OCI-M2 (cell line): ENCODE data around the gene FAM193B.
"Not testable (repeated sequence)": the region's sequence is repeated elsewhere in the genome, so short reads cannot be mapped to it uniquely, and the experiment has no call there.

Source experiments
- DNase-seq: peaks from one replicate; lab custom pipeline; 2025; ENCODE audit not compliant: unreplicated experiment; lab: John Stamatoyannopoulos, UW

Gene FAM193B

DNA sequence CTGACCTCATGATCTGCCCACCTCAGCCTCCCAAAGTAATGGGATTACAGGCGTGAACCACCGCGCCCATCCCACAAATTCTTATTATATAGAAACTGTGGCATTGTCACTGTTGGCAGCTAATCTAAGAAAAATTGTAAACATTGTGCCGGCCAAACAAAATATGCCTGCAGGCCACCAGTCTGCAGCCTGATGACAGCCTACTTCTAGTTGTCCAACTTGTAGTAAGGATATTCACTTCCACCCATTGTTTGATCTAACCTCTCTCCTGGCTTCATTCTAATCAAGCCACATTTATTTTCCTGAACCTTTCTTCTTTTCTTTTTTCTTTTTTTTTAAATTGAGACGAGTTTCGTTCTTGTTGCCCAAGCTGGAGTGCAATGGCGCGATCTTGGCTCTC lies 24.0 kb upstream of the FAM193B start:
- no peak for DNase-seq

DNA sequence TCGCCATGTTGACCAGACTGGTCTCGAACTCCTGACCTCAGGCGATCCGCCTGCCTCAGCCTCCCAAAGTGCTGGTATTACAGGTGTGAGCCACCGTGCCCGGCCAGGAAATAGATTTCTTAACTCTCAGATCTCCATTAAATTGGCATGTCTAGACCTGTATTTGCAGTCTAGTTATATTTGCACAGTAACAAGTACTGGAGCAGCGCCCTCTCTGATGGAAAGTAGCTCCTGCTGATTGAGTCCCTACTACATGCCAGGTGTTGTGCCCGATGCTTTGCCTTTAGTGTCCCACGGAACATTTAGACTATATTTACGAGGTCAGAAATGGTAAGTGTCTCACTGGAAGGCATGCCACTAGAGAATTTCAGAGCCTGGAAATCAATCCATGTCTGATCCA lies 21.8 kb upstream of the FAM193B start:
- DNase-seq = no peak

DNA sequence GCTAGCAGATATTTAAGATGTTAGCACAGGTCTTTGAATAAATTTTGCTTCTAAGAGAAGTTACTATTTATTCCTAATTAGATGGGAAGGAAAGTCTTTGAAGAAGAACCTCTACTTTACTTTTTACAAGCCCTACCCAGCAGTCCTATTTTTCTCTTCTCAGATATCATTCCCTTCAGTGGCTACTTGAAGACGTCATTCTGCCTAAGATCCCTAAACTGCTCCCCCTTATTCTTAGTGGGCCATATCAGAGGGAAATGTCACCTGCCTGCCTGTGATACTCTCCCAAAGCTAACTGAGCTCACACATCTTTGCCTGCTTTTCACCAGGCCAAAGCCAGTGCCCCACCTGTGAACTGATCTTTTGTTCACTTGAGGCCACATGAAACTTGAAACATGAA lies 21.1 kb upstream of the FAM193B start:
- no peak for DNase-seq

DNA sequence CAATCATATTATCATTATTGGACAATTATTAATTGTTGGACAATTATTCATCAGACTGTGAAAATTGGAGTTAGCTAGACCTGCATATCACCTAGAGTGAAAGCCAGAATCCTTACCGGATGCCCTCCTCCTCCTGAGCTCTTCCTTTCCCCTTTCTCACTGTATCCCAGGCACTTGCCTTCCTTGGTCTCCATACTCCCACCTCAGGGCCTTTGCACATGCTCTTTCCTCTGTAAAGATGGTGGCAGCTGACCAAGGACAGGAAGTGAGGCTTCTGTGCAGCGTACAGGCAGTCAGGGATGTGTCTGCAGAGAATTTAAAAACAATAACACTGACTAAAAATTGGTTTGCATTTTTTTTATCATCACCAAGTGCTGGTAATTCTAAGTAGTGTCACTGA lies 15.5 kb upstream of the FAM193B start:
- no peak for DNase-seq

DNA sequence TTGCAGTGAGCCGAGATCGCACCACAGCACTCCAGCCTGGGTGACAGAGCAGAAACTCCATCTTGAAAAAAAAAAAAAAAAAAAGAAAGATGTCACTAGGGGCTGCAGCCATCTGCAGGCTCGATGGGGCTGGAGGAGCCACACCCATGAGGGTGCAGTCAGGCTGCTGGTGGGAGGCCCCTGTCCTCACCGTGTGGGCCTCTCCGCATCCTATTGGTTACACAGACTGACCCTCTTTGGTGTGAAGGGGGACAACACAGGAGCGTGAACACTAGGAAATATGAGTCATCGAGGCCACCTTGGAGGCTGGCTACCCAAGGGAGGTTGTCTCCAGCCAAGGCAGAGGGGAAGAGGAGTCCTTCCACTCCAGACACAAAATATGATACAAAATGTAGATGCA lies 14.0 kb upstream of the FAM193B start:
- no peak for DNase-seq

DNA sequence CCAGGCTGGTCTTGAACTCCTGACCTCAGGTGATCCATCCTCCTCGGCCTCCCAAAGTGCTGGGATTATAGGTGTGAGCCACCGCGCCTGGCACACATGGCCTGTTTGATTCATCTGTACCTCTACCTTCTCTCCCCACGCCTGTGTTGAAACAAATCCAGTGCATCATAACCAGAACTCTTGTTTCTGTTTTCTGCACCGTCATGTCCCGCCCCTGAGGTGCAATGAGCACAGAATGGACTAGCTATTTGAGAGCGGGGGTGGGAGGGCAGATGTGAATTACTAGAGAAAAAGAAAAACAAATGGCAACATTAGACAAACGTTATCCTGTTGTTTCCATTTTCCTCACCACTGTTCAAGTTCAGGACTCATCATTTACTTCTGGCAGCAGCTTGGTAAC lies 10.7 kb upstream of the FAM193B start:
- no peak for DNase-seq

DNA sequence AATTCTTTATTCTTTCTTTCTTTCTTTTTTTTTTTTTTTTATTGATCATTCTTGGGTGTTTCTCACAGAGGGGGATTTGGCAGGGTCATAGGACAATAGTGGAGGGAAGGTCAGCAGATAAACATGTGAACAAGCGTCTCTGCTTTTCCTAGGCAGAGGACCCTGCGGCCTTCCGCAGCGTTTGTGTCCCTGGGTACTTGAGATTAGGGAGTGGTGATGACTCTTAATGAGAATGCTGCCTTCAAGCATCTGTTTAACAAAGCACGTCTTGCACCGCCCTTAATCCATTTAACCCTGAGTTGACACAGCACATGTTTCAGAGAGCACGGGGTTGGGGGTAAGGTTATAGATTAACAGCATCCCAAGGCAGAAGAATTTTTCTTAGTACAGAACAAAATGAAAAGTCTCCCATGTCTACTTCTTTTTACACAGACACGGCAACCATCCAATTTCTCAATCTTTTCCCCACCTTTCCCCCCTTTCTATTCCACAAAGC lies 5.1 kb upstream of the FAM193B start:
- not testable (repeated sequence) for DNase-seq

DNA sequence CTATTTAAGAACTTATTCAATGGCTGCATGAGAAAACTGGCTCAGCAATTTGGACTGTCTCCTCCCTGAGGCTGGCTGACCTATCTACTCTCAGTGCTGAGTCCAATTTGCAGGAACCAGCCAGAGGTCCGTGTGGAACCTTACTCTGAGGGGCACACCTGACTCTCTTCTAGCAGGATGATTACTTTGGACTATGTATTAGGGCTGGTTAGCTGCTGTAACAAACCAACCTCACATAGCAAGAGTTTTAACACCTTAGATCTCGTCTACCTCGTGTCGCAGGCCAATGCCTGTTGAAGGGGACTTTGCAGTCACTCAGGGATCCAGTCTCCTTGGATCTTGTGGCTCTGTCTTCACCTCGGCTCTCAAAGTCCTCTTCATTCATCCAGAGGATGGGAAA lies 3.4 kb upstream of the FAM193B start:
- no peak for DNase-seq

DNA sequence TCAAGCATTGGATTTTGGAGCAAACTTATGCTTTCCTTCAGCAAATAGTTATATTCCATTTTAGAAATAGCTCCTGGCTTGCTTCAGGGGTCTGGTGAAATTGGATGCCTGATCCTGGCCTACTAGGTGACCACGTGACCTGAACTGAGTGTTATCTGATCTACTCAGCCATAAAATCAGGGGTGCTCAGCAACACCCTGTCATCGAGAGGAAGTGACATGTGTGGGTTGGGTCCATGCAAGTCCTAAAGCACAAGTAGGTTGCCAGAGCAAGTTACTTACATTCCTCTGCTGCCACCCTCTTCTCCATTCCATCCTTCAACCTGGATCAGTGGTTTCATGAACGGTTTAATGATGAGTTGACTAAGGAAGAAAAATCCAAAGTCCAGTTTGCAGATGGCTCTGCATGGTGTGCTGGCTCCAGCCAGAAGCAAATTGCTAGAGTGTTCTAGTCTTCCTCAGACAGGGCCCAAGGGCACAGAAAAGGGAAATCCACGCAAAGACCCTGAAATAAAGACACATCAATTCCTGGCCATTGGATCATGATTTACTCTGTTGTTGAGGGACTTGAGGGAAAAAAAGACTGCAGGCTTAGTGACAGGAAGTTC lies 2.8 kb upstream of the FAM193B start:
- no peak for DNase-seq

DNA sequence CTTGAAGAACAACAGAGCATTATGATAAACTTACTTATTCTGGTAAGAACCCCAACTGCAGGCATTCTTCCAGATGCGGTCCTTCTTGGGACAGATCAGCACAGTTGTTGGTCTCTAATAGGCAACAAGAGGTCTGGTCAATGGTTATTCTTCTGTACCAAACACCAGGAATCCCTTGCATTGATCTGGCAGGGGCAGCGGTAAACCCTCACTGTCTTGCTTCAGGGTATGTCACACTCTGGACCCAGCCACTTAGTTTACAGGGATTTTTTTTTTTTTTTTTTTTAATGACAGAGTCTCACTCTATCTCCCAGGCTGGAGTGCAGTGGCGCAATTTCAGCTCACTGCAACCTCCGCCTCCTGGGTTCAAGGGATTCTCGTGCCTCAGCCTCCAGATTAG lies 1.3 kb upstream of the FAM193B start:
- DNase-seq = no peak

DNA sequence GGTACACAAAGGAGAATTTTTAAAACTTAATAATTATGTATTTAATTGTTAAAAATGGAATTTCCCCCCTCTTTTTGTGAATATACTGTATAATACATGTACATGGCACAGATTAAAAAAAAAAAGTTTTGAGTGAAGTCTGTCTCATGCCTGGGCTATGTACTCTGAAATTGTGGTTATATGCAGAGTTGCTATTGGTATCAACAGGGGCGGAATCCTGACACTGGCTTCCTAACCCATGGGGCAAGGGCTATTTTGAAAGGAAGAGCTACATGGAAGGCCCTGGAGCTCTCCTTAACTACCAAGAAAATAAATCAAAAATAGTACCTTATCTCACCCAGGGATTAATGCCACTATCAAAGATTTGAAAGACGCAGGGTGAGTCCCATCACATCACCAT lies 865 bp upstream of the FAM193B start:
- no peak for DNase-seq

DNA sequence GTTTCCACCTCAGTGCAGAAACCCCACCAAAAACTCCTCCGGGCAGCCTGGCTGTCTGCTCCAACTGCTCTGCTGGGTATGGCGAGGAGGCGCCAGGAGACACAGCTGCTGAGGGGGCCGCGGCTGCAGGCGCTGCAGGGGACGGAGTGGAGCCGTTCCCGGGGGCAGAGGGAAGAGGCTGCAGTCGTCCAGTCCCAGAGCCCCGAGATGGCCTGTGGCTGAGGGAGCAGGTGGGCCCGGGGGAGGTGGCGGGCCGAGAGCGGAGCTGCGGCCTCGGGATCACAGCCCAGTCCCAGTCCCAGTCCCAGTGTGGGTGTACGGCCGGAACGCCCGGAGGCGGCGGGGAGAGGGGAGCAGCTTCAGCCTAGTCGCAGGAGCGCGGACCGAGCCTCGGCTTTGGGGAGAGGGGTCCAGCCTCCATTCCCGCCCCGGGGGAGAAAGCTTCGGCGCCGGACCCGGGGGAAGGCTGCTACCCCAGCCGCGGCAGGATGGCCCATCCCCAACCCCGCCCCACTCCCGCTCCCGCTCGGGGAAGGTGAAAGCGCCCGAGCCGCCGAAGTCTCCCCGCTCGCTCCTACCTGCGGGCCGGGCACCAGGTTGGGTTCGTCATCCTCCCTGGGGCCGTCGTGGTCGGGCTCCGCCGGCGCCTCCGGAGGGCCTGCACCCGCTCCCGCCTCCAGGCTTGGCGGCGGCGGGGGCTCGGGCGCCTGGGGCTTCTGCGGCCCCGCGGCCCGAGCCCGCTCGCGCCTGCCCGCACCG lies 513 bp downstream of the FAM193B start:
- DNase-seq = no peak

DNA sequence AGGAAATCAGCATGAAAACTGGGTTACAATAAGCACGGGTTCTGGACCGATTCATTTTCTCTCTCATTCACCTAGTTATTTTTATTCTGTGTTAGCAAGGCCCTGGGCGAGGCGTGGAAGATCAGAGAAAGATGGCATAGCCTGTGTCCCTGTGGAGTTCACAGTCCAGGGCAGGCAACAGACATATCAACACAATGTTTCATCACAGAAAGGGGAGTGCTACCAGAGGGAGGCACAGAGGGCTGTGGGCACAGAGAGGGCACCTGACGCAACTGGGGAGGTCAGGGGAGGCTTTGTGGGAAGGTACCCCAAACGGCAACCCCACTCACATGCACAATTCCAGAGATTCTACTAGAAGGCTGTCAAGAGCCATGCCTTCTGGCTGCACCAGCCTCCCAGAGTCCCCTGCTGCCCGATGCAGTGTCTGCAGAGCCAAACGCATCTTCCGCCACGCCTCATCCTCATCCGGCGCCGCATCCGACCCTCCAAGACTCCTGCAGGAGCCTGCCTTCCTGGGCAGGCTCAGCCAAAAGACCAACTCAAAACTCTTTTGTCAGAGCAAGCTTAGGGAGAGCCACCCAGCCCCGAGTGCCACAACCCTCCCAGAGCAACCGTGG lies 1.4 kb downstream of the FAM193B start:
- DNase-seq = no peak

DNA sequence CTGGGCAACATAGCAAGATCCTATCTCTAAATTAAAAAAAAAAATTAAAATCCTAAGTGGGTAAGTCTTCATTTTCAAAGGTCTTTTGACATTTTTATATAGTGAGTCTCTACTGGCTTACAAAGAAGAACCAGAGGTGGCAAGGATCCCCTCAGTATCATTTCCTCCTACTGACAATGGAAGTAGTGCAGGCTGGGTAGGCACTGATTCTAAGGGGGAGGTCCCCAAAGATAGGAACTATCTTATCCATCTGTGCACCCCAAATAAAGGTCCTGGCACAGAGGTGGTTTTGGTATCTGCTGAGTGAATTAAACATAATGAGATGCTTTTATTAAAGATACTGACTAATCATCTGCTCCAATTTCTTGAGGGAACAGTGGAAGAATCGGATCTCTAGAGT lies 4.2 kb downstream of the FAM193B start:
- DNase-seq = no peak

DNA sequence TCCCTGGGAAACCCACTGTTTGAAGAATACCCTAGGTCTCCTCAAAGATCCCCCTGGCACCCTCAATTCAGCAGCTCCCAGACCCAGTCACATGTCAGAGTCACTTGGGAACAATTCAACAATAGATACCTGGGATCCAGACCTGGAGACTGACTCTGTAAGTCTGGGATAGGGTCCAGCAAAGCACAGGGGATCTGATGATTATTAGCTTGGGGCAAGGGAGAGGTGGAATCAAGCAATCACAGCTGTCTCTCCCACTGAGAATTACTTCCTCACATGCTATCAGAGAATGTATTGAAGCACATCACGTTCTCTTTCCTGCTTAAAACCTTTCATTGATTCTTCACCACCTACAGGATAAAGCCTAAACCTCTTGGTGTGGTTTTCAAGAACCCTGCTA lies 5.9 kb downstream of the FAM193B start:
- DNase-seq = no peak

DNA sequence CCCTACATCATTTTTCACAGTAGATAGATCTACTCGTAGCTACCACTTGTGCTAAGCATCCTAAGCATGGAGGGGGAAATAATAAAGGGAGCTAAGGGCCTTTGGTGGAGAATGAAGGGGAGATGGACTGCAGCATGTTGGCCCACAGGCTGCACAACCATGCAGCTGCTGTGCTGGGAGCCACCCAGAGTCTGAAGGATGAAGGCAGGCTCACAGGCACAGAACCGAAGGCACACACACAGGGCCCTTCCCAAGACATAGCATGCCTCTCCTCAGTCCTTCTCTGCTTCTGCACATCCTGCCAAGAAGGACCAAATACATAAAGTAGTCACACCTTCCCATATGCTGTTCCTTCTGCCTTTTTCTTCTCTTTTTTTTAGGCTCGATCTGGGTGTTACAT lies 6.6 kb downstream of the FAM193B start:
- no peak for DNase-seq

DNA sequence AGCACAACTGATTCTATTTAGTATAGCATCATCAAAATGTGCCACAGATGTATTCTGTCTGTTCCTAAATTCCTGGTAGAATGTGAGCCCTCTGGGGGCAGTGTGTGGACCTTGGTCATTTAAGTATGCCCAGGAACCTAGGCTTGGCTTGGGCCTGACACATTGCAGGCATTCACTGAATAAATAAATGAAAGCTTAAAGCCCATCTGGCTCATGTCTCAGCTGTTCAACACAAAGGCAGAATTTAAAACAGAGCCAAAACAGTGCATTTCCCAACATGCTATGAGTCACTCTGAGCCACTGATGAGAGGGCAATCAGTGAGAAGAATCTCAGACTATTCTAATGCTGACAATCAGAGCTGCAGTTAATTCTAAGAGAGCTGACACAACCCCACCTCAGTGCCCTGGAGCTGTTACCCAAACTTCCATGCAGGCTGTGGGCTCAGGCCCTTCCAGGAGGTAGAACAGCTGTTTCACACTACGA lies 8.1 kb downstream of the FAM193B start:
- no peak for DNase-seq

DNA sequence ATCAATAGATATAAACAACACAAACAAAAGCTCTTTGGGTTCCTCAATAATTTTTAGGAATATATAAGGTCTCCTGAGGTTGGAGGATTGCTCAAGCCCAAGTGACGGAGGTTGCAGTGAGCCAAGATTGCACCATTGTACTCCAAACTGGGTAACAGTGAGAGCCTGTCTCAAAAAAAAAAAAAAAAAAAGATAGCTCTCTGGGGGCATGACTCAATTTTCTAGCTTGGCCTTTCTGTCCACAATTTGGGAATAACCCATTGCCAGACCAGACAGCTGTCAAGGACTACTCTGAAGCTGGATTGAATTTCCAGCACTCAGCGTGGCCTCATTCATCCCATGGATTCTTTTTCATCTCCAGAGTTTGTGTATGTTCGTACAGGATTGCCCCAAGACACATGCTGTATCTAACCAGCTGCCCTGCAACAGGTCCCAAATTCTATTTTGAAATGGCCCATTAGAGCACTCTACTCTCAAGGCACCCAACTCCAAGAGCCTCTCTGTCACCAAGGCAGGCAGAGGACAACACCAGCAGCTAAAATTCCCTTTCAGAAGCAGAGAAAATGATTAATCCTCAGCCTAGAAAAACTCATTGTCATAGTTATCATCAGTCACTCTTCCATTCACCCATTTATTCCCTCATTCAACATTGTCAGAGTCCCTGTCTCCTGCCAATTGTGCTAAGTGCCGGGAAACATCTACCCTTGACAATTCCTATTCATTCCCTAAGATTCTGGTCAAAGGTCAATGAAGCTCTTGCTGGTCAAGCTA lies 8.7 kb downstream of the FAM193B start:
- DNase-seq = no peak

DNA sequence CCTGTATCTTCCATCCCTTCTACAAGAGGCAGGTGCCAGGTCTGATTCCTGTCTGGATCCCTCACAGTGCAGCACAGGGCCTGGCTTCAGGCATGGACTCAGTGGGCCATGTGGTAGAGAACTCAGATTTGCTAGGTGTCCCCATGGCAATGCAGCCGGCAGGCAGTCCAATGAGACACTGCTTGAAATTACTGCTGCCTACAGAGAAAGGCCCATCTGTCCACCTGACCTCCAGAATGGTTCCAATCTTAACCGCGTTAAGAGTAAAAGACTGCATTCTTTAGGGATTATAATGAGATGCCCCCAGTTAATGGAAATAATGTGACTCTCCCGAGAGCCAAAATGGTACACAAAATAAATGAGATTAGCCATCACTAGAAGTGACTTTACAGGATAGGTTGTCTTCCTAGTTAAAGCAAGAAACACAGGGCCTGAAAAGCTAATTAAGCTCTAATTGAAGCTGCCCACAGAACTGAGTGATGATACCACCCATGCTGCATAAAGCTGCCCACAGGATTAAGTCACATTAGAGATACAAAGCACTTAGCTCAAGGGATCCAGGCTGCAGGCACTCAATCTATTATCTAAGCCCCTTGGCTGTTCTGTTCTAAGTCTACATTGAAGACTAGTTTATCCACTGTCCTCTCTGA lies 11.4 kb downstream of the FAM193B start:
- DNase-seq = no peak

DNA sequence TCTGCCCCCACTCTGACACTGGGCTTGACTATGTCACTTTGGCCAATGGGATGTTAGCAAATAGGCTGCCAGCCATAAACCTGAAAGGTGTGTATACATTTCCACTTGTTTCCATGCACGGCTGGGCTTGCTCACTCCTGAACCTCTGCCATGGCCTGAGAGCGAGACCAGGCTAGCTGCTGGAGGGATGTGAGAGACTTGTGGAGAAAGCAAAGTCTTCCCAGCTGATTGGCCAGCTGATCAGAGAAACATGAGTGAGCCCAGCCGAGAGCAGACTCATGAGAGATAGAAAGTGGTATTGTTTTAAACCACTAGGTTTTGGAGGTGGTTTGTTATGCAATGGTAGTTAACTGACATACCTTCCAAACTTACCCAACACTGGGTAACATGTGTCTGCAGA lies 13.9 kb downstream of the FAM193B start:
- no peak for DNase-seq

DNA sequence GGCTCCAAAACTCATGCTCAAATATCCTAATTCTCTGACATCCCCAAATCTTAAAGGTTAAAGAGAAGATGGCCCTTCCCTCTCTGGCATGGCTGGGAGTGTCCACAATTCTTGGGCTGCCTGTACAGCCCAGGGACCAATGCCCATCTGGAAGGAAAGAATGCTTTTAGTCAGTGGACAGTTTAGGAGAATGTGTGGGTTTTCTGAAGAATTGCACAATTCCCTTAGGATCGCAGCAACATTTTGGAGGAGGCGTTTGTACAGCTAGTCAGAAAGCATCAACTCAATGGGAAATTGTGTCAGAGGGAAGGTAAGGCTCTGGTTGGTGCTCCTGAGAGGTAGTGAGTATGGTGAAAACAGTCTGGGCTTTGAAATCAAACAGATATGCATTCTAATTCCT lies 15.0 kb downstream of the FAM193B start:
- DNase-seq = no peak
